GM10266 (cell line): ENCODE results near the gene CD300A.
"Not testable (repeated sequence)": the region's sequence is repeated elsewhere in the genome, so short reads cannot be mapped to it uniquely, and the experiment has no call there.

Source experiments
- DNase-seq: peaks from one replicate; pipeline ENCODE4 v3.0.0; 2012; ENCODE audit errors: extremely low spot score
- CTCF ChIP-seq: IDR thresholded peaks from 2 replicates; pipeline ENCODE4 v1.5.1; 2012; ENCODE audit warnings: mild to moderate bottlenecking, low read depth; ENCODE audit not compliant: control insufficient read depth, insufficient read depth; ENCODE audit errors: missing control alignments

Gene CD300A

DNA sequence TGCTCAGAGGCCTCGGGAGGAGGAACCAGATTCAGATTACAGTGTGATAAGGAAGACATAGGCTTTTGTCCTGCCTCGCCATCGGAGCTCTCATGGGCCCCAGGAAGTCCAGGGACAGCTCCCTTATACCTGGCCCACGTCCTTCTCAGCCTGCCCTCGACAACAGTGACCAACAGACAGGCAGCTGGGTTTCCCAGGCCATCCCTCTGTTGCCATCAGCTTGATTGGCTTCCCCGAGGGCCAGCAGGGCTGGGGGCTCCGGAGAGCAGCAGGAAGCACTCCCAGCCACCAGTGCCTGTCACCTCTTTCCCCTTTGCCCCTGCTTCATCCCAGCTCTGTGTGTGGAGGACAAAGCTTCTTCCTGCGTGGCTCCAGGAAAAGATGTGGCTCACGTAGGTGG lies 17.6 kb downstream of the CD300A start:
- TF ChIP-seq CTCF = no peak

GRCh38 chr17:74485022-74485743 lies 18.7 kb downstream of the CD300A start:
- DNase-seq = peak; percentile 1
- TF ChIP-seq CTCF = no peak

More for the DNA sequence above, 17.6 kb downstream of the CD300A start:
- DNase-seq = no peak

DNA sequence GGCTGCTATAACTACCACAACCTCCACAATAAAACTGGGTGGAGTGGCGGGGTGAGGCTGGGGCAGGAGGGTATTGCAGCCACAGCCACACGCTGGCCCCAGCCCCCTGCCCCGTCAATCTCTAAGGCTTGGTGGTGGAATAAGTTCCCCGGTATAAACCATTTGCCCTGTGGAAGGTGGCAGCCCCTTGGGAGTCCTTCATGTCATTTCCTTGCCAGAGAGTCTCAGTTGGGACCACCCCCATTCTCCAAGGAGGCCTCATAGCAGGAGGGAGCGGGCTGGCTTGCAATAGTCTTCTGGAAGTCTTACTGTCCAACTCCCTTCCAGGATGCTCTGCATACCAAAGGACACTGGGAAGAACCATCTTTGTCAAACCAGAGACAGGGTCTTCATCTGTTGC lies 19.4 kb downstream of the CD300A start:
- DNase-seq = peak; percentile 1
- no peak for TF ChIP-seq CTCF

DNA sequence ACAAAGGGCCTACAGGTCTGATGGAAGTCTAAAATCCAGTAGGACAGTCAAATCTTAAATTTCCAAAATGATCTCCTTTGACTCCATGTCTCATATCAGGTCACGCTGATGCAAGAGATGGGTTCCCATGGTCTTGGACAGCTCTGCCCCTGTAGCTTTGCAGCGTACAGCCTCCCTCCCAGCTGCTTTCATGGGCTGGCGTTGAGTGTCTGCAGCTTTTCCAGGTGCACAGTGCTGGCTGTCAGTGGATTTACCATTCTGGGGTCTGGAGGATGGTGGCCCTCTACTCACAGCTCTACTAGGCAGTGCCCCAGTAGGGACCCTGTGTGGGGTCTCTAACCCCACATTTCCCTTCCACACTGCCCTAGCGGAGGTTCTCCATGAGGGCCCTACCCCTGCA lies 21.8 kb downstream of the CD300A start:
- not testable (repeated sequence) for DNase-seq

DNA sequence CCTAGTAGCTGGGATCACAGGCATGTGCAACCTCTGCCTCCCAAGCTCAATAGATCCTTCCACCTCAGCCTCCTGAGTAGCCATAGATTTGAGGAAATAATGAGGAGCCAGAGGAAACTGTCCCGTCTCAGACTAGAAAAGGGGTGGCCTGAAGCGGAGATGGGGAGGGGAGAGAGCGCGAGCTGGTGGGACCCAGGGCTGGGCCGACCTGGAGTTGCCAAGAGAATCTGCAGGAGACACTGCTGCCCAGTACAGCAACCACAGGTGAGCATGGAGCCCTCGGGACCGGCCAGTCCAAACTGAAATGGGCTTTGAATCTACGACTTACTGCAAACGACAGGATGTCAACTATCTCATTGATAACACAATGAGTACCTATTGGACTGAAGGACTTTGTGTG lies 24.3 kb downstream of the CD300A start:
- no peak for DNase-seq
- no peak for TF ChIP-seq CTCF

- no peak for TF ChIP-seq CTCF
- no peak for DNase-seq
Observed at GRCh38 chr17:74491626-74492025, 25.2 kb downstream of the CD300A start.

GRCh38 chr17:74493331-74493833 lies 26.9 kb downstream of the CD300A start:
- peak; percentile 92 for TF ChIP-seq CTCF

GRCh38 chr17:74497471-74497870 lies 31.0 kb downstream of the CD300A start:
- no peak for DNase-seq
- no peak for TF ChIP-seq CTCF

More at GRCh38 chr17:74493331-74493833, 26.9 kb downstream of the CD300A start:
- DNase-seq = peak; percentile 65
